AG04449 (cell line): Measurements from ENCODE around the gene PHLPP2.

Source experiments
- CTCF ChIA-PET: fragments of 350-600 bp; formaldehyde crosslinking; extraction: SDS; loops from one replicate; lab custom pipeline; 2021; ENCODE audit warnings: antibody characterized with exemption; lab: Yijun Ruan, JAX
- POLR2A ChIA-PET: fragments of 400-600, 350-600 bp; formaldehyde crosslinking; extraction: SDS; loops from one replicate; lab custom pipeline; 2020; ENCODE audit warnings: antibody characterized with exemption, inconsistent platforms; lab: Yijun Ruan, JAX
- DNase-seq: peaks from one replicate; pipeline ENCODE4 v3.0.0-alpha.2; 2010; ENCODE audit warnings: low read depth, low spot score
- H3K4me3 ChIP-seq: 2 replicates; pipeline ENCODE4 v1.5.1; 2011; ENCODE audit warnings: low read depth, mild to moderate bottlenecking, control low read depth, low read length
- TF ChIP-seq, protein P1 (sequence below): IDR thresholded peaks from one replicate; pipeline ENCODE4 v1.5.1; 2011; ENCODE audit warnings: mild to moderate bottlenecking, moderate library complexity, low read length, control low read depth, inconsistent platforms; ENCODE audit not compliant: insufficient read depth; ENCODE audit errors: missing control alignments

Gene PHLPP2

DNA sequence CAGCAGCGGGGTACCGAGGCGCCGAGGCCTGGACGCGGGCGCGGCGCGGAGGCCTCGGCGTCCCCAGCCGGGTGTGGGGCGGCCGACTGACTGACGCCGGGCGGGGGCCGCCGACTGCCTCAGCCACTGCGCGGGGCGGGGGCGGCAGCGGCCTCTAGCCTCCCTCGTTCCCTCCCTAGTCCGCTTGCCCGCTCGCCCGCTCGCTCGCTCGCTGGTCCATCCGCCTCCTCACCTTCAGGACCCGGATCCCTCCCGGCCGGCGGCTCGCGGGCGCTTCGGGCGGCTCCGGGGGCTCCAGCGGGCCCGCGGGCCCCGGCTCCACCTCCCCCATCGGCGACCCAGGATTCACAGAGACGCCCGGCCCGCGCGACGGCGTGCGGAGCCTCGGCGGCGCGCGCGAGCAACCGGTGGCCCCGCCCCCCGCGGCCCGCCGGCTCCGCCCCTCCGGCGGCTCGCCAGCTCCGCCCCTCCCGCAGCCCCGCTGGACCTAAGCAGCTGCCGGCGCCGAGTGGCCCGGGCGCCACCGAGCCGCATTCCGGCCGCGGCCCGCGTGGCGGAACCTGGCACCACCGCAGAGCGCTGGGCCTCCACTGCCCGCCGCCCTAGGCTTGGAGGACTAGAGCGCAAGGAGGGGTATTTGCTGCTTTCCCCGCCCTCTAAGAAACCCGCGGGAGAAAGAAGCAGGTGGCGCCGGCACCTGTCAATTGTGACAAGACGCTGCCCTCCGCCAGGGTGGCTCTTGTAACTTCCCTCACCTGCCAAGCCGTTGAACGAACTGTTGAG lies 773 bp downstream of the PHLPP2 start:
- POLR2A ChIA-PET, result interaction anchor here (0.6 to 0.9 kb wide), 3 partner anchors 13 to 185 kb away, joined by 3 read pairs; no protein-coding TSS in a partner anchor
- H3K4me3 ChIP-seq, result peak overlapping the region; percentile 81

DNA sequence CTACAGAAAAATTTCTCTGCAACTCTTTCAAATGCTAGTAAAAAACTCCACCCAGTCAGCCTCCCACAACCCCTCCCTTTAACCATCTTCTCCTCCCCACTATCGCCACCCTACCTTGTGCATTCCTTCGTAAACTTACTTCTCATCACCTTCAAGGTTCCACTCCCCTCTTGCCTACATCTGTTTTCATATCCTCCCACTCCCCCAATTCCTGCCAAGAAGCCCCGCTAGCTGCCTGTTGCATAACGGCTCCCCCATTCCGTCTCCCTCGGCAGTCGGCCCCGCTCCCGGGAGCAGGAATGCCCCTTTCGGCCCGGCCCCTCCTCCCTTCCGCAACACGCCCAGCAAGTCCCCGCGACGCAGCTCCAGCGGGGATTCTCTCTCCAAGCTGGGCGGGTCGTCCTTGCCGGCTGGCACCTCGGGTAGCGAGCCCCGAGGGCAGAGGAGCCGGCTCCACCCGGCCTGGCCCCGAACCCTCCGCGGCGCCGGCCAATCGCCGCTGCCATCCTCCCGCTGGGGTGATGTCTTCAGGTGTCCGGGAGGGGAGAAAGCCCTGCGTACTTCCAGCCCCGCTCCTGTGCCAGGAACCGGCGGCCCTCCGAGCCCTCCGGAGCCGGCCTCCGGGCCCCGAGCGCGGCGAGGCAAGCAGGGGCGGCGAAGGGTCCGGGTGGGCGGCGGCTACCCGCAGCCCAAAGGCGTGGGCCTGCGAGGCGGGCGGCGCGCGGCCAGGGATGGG lies 1.5 kb downstream of the PHLPP2 start:
- DNase-seq, result no peak

More for the DNA sequence above, 773 bp downstream of the PHLPP2 start:
- DNase-seq, result no peak
- CTCF ChIA-PET, result interaction anchor here (0.9 kb wide), 1 partner anchor 21 kb away, joined by 3 read pairs; no protein-coding TSS in a partner anchor
- TF ChIP-seq, protein P1, sequence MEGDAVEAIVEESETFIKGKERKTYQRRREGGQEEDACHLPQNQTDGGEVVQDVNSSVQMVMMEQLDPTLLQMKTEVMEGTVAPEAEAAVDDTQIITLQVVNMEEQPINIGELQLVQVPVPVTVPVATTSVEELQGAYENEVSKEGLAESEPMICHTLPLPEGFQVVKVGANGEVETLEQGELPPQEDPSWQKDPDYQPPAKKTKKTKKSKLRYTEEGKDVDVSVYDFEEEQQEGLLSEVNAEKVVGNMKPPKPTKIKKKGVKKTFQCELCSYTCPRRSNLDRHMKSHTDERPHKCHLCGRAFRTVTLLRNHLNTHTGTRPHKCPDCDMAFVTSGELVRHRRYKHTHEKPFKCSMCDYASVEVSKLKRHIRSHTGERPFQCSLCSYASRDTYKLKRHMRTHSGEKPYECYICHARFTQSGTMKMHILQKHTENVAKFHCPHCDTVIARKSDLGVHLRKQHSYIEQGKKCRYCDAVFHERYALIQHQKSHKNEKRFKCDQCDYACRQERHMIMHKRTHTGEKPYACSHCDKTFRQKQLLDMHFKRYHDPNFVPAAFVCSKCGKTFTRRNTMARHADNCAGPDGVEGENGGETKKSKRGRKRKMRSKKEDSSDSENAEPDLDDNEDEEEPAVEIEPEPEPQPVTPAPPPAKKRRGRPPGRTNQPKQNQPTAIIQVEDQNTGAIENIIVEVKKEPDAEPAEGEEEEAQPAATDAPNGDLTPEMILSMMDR, result no peak

DNA sequence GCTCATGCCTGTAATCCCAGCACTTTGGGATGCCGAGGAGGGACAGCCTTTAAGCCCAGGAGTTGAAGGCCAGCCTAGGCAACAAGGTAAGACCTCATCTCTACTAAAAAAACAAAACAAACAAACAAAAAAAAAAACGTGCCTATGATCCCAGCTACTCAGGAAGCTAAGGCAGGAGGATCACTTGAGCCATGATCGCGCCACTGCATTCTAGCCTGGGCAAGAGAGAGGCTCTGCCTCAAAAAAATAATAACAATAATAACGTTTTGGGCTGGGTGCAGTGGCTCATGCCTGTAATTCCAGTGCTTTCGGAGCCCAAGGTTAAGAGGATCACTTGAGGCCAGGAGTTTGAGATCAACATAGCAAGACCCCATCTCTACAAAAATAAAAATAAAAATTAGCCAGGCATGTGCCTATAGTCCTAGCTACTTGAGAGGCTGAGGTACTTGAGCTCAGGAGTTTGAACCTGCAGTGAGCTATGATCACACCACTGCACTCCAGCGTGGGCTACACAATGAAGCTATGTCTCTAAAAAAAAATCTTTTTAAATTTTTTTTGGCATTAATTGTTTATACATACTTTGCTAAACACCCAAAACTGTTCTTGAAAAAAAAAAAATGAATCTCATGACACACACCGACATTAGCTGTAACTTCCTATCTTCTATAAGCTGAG lies 3.3 kb downstream of the PHLPP2 start:
- ChIA-PET CTCF (no interaction called here), POLR2A (no interaction called here)
- no peak for DNase-seq
- TF ChIP-seq, protein P1, result no peak
- no peak overlapping the region for H3K4me3 ChIP-seq

More for the DNA sequence above, 1.5 kb downstream of the PHLPP2 start:
- ChIA-PET CTCF (no interaction called here), POLR2A (interaction anchor here (0.6 kb wide), 1 partner anchor 12 kb away, joined by 3 read pairs; no protein-coding TSS in a partner anchor)
- TF ChIP-seq, protein P1, result no peak
- H3K4me3 ChIP-seq, result peak overlapping the region; percentile 81

DNA sequence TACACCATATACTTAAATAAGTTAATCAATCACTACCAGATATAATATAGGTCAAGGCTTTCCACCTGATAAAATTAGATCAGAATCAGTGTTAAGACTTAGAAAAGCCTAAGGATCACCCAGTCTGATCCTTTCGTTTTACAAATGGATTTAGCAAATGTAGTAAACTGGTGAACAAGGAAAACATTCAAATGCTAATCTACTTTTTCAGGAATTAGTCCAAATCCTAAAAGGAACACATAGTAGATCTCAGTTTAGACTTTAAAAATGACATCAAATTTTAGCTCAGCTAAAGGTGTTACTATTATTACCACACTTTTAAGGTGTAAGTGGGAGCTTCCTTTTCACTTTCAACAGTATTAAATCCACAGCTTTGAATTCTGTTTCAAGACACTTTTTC lies 12.0 kb downstream of the PHLPP2 start:
- POLR2A ChIA-PET, result no interaction called here
- H3K4me3 ChIP-seq, result no peak overlapping the region
- TF ChIP-seq, protein P1, result no peak
- no peak for DNase-seq
- CTCF ChIA-PET, result no interaction called here

DNA sequence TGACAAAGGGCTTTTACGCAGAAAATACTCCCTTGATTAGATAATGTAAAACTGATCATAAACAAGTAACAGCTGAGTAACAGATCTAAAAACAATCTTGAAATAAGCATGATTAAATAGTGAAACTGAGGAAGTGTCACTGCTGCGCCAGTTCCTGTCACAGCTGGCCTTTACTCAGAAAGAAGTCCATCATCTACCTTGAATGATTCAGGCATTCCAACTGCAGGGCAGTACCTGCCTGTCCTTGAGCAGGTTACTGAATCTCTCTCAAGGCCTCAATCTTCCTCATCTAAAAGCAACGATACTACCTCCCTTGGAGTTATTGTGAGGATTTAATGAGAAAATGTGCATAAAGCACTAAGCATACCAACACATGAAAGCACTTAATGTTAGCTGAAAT lies 12.7 kb downstream of the PHLPP2 start:
- ChIA-PET CTCF (interaction anchor here (1.0 kb wide), 1 partner anchor 170 kb away, joined by 3 read pairs; no protein-coding TSS in a partner anchor), POLR2A (no interaction called here)
- DNase-seq, result no peak

More for the DNA sequence above, 12.7 kb downstream of the PHLPP2 start:
- H3K4me3 ChIP-seq, result no peak overlapping the region
- TF ChIP-seq, protein P1, result no peak
